HG03439 (cell line): ENCODE measurements around the gene RET.

Experiments used
- ATAC-seq: cut with Tn5 transposase; IDR thresholded peaks from one replicate; pipeline ENCODE4 v1.9.1; 2021; ENCODE audit warnings: mild to moderate bottlenecking, moderate library complexity; ENCODE audit not compliant: unreplicated experiment

Gene RET

DNA sequence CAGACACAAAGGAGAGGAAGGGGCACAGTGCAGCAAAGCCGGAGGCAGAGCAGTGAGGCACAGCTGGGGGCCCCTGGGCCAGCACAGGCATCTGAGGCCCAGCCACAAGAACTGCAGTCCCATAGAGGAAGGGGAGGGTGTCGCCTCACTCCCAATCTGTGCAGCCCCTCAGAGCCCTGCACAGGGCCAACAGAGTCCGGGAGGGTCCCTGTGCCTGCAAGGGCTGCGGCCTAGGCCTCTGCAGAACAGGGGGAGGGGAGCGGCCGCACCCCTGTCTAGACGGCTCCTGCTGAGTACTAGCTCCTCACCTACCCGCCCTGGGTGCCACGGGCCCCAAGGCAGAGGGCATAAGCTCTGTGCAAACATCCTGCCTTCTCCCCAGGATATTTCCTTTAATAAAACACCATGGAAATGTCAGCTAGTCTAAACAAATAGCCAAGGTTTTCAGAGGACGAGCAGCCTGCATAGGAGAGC is 32.4 kb upstream of the RET start:
- no peak for ATAC-seq

DNA sequence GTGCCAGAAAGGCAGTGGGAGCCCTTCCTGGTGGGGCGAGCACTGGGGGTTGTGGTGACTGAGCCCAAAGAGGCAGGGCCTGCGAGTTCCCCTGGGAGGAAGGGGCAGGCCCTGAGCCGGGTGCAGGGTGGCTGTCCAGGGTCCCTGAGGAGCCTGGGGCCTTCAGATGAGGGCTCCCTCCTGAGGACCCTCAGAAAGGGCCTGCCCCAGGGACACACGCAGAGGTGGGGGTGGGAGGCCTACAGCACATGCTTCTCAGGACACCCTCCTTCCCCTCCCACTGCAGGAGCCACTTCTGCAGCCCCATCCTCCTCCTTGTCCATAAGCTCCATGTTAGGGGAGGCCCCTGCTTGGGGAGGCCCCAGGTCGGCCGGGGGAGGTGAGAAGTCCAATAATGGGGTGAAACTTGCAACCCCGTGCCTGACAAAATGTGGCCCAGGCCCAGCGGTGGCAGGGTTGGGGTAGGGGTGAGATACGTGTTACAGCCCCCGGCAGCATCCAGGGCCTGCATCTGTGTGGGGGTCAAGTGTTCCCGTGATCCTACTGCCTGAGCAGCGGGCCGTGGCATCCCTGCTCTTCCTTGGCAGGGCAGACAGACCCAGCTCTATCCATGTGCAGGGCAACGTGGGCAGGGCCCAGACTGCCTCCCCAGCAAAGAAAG is 31.8 kb upstream of the RET start:
- ATAC-seq, result no peak

DNA sequence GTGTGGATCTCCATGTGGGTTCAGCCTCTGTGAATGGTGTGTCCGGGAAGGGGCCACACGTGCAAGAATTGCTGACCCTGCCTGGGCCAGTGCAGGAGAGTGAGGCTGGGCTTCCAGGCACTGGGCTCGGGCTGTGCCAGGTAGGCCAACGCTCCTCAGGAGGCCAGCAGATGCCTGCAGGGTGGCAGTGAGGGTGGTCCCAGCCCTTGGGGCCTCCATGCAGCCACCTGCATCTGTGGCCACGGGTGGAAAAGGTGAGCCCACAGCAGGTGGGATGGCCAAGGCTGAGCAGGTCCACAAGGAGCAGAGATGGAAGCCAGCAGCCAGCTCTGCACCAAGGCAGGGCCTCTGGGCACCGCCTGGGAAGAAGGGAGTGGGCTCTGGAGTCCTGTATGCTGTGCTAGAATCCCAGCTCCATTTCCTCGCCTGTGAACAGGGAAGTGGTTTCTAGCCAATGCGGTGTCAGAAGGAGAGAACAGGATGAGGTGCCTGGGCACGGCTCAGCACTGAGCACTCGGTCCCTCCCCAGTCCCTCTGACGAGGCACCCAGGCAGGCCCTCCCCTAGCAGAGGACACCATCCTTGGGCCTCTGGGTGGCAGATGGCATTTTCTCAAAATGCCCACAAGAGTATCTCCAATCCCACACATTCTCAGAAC is 31.1 kb upstream of the RET start:
- ATAC-seq, result no peak

DNA sequence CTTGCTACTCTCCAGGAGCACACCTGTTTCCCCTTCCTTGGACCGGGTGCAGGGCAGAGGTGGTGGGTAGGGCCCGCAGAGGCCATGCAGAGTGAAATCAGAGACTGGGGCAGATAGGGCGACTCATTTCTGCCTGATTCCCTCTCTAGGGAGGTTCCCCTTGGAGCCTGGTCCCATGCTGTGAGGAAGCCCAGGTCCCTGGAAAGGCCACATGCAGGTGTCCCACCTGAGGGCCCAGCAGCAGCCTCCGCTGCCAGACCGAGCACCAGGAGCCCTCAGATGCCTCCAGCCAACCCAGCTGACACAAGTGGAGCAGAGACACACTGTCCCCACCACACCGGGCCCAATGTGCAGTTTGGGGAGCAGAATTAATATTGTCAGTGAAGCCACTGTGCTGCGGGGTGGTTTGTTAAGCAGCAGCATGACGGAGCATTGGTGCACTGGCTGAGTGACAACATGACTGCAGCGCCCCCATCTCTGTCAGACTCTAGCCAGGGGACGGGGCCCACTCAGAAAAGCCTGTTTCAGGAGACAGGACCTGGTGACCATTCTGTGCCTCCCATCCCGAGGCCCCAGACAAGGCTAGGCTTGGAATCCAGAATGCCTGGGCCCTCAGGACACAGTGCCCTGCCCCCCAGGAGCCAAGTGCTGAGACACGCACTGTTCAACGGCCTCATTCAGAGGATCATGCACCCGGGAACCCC is 30.4 kb upstream of the RET start:
- ATAC-seq, result no peak

DNA sequence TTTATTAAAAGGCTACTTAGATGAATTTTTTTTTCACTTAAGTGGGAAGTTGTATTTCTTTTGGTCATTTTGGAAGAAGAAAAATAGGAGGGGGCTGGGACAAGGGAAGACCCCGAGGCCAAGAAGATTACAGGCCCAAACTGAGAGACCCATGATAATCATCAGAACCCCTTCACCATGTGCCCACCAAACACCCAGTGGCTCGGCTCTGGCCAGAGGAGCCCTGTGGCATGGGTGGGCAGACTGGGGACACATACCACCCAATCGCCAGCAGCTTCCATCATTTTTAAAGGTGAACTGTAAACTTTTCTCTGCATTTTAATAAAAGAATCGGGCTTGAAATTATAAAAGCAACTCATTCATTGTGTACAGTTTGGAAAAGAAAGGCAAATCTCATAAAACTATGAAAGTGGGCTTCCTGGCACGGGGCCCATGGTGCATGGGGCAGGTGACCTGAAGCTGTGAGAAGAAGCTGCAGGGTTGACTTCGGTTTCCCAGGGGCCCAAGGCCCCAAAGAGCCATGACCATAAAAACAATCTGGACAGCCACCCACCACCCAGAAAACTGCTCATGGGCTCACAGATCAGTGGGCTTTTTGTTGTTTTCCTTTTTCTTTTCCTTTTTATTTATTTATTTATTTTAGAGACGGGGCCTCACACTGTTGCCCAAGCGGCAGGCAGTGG is 29.4 kb upstream of the RET start:
- ATAC-seq, result no peak

DNA sequence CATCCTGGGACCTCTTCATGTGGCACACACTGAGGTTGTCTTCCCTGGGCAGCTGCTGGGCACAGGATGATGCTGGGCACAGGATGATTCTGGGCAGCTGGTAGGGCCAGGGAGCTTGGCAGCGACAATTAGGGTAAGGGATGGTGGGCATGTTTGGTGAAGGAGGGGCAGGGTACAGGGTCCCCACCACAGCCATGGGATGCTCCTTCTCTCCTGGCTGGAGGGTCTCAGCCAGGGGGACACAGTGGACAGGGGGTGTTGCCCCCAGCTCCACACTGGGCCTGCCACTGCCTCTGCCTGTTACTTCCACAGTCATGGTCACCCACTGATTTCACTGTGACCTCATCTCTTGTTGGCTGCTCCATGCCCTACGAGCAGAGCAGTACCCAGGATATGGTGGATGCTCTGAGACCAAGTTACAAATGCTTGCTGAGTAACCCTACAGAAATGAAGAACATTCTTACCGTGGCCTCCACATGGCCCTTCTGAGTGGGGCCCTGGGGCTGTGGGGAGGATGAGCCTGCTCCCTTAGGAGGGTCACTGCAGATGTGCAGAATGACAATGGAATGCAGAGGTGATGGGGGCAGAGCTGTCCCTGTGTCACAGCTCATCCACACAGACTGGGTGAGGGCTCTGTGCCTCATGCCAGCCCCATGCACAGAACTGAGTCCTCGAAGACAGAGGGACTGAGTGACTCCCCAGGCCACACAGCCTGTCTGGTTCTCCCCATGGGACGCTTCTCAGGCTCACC is 28.4 kb upstream of the RET start:
- ATAC-seq, result no peak

DNA sequence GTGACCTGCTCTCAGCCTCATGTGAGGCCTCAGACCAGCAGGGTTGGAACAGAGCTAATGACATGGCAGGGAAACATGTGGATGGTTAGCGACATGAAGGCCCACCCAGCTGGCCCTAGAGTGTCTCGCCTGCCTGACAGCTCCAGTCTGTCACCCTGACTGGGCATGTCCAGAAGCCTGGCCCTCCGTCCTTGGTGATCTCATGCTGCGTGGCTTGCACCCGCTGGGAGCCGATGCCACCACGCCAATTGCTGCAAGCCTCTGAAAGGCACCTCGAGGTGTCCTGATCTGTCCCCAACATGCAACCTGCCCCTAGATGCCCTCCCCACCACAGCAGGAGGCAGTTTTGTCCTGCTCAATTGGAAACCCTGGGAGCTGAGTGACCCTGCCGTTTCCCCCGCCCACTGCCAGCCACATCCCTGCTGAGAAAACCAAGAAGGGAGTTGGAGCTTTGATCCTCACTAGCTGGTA is 27.8 kb upstream of the RET start:
- no peak for ATAC-seq

DNA sequence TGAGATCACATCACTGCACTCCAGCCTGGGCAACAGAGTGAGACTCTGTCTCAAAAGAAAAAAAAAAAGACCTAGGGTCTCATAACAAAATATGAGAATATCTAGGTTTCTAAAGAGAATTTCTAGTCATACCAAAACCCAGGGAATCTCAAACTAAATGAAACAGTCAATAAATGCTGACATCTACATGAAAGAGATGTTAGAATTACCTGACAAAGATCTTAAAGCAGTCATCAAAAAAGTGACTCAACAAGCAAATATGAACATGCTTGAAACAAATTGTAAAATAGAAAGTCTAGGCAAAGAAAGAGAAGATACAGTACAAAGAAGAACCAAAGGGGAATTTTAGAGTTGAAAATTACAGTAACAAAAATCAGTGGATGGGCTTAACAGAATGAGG is 26.9 kb upstream of the RET start:
- ATAC-seq, result no peak

DNA sequence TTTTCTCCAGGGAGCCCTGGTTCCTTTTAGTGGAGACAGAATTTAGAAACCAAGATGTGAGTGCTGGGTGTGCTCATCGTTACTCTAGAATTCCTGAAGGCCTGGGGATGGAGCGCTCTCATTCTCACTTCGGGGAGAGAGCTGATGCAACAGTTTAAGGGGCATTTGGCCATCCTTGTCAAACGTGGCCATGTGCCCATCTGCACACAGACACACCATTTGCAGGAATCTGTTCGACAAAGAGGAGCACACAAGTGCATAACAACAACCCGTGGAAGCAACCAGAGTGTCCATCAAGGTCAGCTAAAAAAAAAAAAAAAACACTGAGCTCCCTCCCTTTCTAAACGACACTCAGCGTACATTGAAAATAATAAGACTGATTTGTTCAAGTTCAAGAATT is 23.0 kb upstream of the RET start:
- ATAC-seq, result no peak

DNA sequence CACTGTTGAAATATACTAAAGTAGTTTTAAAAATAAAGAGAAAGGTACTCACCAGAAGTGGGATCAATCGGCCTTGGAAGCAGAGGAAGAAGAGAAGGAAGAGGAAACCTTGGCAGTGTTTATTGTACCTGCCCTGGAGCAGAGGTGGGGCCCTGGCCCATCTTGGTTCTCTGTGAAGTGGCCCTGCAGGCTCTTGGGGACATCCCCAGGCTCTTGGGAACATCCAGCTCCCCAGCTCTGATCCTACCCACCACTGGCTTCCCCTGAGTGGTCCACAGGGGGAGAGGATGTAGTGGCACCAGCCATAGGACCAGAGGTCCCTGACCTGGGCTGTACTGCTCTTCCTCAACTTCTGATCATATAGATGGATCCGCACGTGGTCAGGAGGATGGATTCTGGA is 22.3 kb upstream of the RET start:
- ATAC-seq, result no peak

DNA sequence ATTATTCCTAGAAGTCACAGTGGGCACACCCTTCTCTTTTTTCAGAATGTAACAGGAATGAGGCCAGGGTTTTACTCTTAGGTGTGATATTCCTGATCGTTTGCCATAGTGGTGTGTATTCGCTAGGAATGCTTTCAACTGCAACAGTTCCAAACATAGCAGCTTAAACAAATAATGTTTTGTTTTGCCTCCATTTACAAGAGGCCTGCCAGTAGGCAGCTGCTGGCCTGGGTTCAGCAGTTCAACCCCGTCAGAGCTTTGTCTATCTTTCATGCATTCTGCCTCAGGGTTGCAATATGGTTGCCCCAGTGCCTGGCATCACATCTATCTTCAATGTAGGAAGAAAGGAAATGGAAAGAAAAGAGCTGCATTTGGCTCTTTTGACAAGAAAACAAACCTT is 21.7 kb upstream of the RET start:
- no peak for ATAC-seq

DNA sequence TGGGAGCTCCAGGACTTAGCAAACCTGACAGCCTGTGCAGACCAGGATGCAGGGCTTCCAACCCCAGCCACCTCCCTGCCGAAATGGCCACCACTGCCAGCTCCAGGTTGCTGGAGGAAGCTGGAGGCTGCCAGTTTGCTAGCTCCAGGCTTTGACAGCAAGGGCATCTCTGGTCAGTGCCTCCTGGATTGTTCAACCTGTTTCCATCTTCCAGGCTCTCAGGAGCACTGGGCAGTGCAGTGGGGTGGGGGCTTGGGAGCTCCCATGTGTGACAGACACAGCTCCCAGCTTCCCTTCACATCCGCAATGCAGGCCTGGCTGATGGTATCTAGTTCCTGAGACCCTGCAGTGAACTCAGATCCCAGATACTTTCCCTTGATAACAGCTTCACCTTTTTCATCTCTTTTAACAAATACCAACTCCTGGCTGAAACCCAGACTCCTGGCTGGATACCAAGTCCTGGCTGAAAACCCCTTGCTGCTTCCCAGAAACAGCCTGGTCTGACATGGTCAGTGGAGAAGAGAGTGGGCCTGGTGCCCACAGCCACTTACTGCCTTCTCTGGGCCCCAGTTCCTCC is 20.8 kb upstream of the RET start:
- no peak for ATAC-seq

DNA sequence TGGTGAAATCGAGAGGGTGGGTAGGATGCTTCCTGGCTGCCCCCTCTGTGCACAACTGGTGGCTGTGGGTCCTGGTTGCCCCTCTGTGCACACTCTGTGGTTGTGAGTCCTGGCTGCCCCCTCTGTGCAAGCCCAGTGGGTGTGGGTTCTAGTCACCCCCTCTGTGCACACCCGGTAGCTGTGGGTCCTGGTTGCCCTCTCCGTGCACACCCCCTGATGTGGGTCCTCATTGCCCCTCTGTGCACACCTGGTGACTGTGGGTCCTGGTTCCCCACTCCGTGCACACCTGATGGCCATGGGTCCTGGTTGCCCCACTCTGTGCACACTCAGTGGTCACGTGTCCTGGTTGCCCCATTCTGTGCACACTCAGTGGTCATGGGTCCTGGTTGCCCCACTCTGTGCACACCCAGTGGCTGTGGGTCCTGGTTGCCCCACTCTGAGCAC is 20.3 kb upstream of the RET start:
- ATAC-seq, result no peak

DNA sequence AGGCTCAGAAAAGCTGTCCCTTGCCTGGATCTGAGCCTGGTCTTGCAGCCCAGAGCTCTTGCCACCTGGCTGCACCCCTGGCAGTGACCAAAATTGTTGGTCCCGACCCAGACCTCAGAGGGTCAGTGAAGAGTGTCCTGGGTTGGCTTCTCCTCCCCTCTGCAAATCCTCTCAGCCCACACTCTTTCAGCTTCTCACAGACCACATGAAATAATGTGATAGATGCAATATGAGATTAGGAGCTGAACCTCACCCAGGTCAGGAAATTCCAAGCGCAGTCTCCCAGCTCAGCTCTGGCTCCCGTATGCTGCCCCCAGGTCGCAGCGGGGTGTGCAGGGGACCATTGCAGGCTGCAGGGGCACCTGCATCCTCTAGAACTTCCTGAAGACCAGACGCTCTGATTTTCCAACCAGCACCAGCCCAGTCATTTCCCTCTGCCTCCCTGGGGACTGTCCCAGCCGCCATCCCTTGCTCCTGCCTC is 19.6 kb upstream of the RET start:
- no peak for ATAC-seq

DNA sequence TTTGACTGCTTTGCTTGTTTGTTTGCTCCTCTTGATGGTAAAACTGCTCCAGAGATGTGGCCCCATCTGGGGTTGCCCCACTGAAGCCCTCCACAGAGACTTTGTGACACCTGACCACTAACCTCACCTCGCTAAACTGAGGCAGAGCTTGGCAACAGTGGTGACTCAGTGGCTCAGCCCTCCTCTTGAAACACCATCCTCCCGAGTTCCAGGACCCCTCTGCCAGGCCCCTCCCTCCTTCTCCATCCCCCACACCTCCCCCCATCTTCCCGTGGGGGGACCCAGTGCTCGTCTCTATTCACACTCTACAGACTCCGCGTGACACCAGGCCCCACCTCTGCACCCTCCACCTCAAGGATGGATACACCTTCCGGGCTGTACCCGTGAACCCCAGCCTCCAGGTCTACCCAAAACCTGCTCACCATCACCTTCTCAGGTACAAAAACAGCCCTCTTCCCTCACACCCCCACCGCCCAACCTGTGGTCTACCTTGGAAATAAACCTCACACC is 19.0 kb upstream of the RET start:
- no peak for ATAC-seq

DNA sequence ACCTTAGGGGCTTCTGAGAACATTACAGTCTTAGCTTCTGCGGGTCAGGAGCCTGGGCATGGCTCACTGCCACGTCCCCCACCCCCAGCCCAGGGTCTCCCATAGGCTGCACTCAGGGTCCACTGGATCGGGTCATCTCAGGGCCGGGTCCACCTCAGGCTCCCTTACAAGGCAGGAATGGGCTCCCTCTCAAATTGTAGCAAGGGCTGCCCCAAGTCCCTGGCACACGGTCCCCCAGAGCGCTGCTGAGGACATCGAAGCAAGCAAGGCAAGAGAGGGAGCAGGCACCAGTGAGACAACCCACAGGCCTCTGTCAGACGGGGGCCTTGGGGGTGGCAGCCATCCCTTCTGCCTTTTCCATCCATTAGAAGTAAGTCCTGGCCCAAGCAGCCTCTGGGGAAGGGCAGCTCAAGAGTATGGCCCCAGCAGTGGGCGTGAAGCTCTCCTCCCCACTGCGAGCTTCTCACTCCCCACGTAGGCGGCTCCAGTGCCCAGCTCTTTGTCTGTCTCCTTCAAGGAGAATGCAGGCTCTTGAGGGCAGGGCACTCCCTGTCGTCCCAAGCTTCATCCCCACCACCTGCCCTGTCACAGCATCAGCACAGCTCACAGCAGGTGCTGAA is 18.0 kb upstream of the RET start:
- ATAC-seq, result no peak

DNA sequence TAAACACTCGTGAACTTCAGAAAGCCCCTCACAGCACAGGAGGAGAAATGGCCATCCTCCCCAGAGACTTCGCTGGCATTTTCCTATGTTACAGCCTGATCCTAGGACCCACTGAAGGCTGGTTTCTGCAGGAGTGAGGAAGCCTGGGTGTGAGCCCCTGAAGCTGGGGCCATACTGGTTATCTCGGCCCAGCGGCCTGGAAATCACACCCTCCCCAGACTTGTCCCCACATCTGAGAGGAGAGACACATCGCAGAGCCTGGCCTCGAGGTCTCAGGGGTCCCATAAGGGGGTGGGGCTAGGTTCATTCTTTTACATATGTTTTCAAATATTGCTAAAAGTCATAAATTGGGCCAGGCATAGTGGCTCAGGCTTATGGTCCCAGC is 17.5 kb upstream of the RET start:
- ATAC-seq, result no peak

DNA sequence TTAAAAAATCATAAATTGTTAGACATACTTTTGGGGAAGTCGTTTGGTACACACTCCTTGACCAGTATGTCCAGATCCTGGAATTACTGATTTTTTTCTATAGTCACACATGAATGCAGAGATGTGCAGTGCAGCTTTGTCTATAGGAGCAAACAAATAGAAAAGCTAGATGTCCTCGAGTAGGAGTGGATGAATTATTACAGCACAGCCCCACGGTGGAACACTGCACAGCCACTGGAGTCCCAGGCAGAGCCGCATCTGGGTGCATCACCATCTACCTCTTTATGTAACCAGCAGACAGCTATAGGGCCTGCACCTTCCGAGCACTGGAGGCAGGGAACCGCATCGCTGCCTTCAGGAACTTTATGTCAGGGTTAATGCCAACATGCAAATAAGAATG is 17.0 kb upstream of the RET start:
- ATAC-seq, result no peak

DNA sequence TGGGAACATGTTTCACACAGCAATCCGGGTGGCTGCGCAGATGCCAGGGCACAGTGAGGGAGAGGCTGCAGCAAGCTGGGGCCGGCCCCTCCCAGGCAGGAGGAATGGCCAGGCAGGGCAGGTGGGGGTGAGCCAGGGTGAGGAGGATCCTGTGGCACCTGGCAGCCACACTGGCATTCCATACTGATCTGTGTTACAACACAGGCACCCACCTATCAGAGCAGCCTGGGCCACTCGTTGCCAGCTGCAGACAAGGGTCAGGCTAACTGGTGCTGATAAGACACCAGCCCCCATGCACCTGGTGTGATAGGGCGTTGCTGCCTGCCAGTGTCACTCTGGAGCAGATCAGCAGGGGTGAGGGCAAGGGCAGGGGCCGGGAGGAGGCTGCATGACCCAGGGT is 16.6 kb upstream of the RET start:
- ATAC-seq, result no peak

DNA sequence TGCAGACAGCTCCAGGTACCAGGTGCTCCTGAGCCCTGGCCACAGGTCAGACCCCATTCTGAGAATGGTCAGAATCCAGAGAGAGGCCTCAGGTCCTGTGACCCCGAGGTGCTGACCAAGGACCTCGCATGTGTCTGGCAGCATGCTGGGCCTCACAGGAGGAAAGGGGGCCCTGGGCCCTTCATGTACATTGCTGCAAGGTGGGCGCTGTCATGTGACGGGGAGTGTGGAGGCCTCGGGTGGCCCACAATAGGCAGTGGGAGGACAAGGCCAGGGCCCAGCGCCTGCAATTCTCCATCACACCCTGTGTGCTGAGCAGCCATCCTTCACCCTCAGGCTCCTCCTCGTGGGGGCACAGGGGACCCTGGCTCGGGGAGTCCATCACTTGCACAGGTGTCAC is 15.5 kb upstream of the RET start:
- ATAC-seq, result no peak
